ENCODE results near the gene TCF7L1. TPM values are rescaled to one million over a fixed set of nuclear protein-coding genes. Genes with fewer than 3 reads are reported as not detected.

TCF7L1 gene
- polyA plus RNA-seq, 3 donors: 0.05 to 0.09 TPM; not detected in 1

GRCh38 chr2:85243101-85244072, 110.2 kb downstream of the TCF7L1 start:
- Histone ChIP-seq H3K79me2 (ENCODE audit: insufficient read depth, low read length) (no peaks in the 10 kb centered on the region), H3K36me3 (replicated peaks in 1 of 2; ENCODE audit: control insufficient read depth in 1 of 2, insufficient read depth in 2 of 2, low read length in 2 of 2) (no peaks in the 10 kb centered on the region), H3K9me3 (replicated peaks in 1 of 2; ENCODE audit: control insufficient read depth in 1 of 2, insufficient read depth in 1 of 2, low read length in 2 of 2) (no peaks in the 10 kb centered on the region), H3K9ac (ENCODE audit: insufficient read depth, low read length, poor library complexity, severe bottlenecking) (no peak overlapping the region), H2AFZ (ENCODE audit: insufficient read depth, low read depth, low read length, poor library complexity, severe bottlenecking) (no peak overlapping the region), H3K4me1 (ENCODE audit: control insufficient read depth in 1 of 2, insufficient read depth in 2 of 2, low read length in 2 of 2) (no peaks in the 10 kb centered on the region), H3K27me3 (ENCODE audit: control insufficient read depth in 2 of 2, insufficient read depth in 2 of 2, low read length in 2 of 2) (no peaks in the 10 kb centered on the region), H3K4me3 (replicated peaks in 1 of 3; ENCODE audit: low read depth in 2 of 3, low read length in 3 of 3) (no peak overlapping the region), H4K20me1 (ENCODE audit: insufficient read depth, low read length) (no peaks in the 10 kb centered on the region), H3K27ac (ENCODE audit: low read depth in 1 of 2, low read length in 2 of 2) (no peak overlapping the region), H3K4me2 (replicated peaks; ENCODE audit: extremely low read depth, low read length, poor library complexity, severe bottlenecking) (no peak overlapping the region)
- Mint-ChIP-seq H3K9me3 (peaks cover 0 to 5% (median 0%) of the 10 kb centered on the region in 7 donors), H3K27me3 (ENCODE audit: low read depth in 3 of 3) (peaks cover 9 to 17% (median 10%) of the 10 kb centered on the region in 3 donors), H3K4me1 (peaks cover 8% of the 10 kb centered on the region), H3K4me3 (no peak overlapping the region), H3K36me3 (no peaks in the 10 kb centered on the region), H3K27ac (no peak overlapping the region)
- peak; percentile 3 to 16 (median 3) for DNase-seq
- intact Hi-C loops (cut with micrococcal nuclease): no loop called here
- TF ChIP-seq, protein P1, sequence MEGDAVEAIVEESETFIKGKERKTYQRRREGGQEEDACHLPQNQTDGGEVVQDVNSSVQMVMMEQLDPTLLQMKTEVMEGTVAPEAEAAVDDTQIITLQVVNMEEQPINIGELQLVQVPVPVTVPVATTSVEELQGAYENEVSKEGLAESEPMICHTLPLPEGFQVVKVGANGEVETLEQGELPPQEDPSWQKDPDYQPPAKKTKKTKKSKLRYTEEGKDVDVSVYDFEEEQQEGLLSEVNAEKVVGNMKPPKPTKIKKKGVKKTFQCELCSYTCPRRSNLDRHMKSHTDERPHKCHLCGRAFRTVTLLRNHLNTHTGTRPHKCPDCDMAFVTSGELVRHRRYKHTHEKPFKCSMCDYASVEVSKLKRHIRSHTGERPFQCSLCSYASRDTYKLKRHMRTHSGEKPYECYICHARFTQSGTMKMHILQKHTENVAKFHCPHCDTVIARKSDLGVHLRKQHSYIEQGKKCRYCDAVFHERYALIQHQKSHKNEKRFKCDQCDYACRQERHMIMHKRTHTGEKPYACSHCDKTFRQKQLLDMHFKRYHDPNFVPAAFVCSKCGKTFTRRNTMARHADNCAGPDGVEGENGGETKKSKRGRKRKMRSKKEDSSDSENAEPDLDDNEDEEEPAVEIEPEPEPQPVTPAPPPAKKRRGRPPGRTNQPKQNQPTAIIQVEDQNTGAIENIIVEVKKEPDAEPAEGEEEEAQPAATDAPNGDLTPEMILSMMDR (IDR thresholded peaks at IDR 0.05): peak; percentile 56
- 54% methylated on average over 11 of the region's 24 CpGs for WGBS (ENCODE audit: insufficient coverage)

DNA sequence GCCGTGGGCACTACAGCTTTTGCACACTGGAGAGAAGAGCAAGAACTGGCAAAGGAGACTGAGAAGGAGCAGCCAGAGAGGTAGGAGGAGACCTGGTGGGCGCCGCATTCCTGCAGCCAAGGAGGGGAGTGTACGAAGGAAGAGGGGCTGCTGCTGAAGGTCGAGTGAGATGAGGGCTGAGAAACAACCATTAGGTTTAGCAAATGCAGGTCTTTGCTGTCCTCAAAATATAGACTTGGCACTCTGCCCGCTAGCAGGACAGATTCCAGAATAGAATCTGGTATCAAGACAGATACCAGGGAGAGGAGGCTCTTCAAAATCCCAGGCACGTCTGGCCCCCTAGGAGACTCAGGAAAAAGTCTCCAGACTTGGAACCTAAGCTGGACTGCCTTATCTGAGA, 111.6 kb downstream of the TCF7L1 start:
- H4K20me1 ChIP-seq (ENCODE audit: insufficient read depth, low read length): no peaks in the 10 kb centered on the region
- no peaks in the 10 kb centered on the region for H3K9me3 ChIP-seq (replicated peaks in 1 of 2; ENCODE audit: control insufficient read depth in 1 of 2, insufficient read depth in 1 of 2, low read length in 2 of 2)
- no peak overlapping the region for H3K27ac ChIP-seq (ENCODE audit: low read depth in 1 of 2, low read length in 2 of 2)
- Mint-ChIP-seq H3K27me3 (ENCODE audit: low read depth in 3 of 3) (peaks cover 6 to 10% (median 7%) of the 10 kb centered on the region in 3 donors), H3K9me3 (peaks cover 0 to 5% (median 0%) of the 10 kb centered on the region in 7 donors), H3K4me1 (peaks cover 8% of the 10 kb centered on the region), H3K36me3 (no peaks in the 10 kb centered on the region), H3K27ac (no peak overlapping the region), H3K4me3 (no peak overlapping the region)
- no peaks in the 10 kb centered on the region for H3K4me1 ChIP-seq (ENCODE audit: control insufficient read depth in 1 of 2, insufficient read depth in 2 of 2, low read length in 2 of 2)
- H3K79me2 ChIP-seq (ENCODE audit: insufficient read depth, low read length): no peaks in the 10 kb centered on the region
- H3K36me3 ChIP-seq (replicated peaks in 1 of 2; ENCODE audit: control insufficient read depth in 1 of 2, insufficient read depth in 2 of 2, low read length in 2 of 2): no peaks in the 10 kb centered on the region
- no peak overlapping the region for H3K4me2 ChIP-seq (replicated peaks; ENCODE audit: extremely low read depth, low read length, poor library complexity, severe bottlenecking)
- TF ChIP-seq, protein P1 (IDR thresholded peaks at IDR 0.05): no peak
- no peak for DNase-seq
- WGBS (ENCODE audit: insufficient coverage): 91% methylated on average over 7 of the region's 7 CpGs
- H2AFZ ChIP-seq (ENCODE audit: insufficient read depth, low read depth, low read length, poor library complexity, severe bottlenecking): no peak overlapping the region
- intact Hi-C loops (cut with micrococcal nuclease): no loop called here
- no peaks in the 10 kb centered on the region for H3K27me3 ChIP-seq (ENCODE audit: control insufficient read depth in 2 of 2, insufficient read depth in 2 of 2, low read length in 2 of 2)
- no peak overlapping the region for H3K4me3 ChIP-seq (replicated peaks in 1 of 3; ENCODE audit: low read depth in 2 of 3, low read length in 3 of 3)
- no peak overlapping the region for H3K9ac ChIP-seq (ENCODE audit: insufficient read depth, low read length, poor library complexity, severe bottlenecking)

Data from CD14-positive monocyte (primary cell).